SIG-M5 treated with dmso at 0.1 percent for 504 hours (cell line): ENCODE measurements around the gene BTRC.

Source experiments
- DNase-seq: peaks from one replicate; lab custom pipeline; 2025; ENCODE audit not compliant: unreplicated experiment; lab: John Stamatoyannopoulos, UW

The BTRC gene

GRCh38 chr10:101513733-101514132, 159.8 kb downstream of the BTRC start:
- DNase-seq = no peak

DNA sequence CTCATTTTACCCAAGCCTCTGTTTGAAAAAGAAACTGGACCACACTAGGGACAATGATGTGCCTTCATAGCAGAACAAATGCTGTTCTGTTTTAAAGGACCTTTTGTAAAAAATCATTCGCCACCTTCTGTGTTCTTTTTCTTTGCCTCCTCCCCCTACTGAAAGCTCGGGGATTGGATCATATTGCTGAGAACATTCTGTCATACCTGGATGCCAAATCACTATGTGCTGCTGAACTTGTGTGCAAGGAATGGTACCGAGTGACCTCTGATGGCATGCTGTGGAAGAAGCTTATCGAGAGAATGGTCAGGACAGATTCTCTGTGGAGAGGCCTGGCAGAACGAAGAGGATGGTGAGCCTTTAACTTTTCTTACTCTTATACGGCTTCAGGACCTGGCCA, 171.9 kb downstream of the BTRC start:
- DNase-seq = no peak

GRCh38 chr10:101529207-101529606, 175.2 kb downstream of the BTRC start:
- DNase-seq = no peak

DNA sequence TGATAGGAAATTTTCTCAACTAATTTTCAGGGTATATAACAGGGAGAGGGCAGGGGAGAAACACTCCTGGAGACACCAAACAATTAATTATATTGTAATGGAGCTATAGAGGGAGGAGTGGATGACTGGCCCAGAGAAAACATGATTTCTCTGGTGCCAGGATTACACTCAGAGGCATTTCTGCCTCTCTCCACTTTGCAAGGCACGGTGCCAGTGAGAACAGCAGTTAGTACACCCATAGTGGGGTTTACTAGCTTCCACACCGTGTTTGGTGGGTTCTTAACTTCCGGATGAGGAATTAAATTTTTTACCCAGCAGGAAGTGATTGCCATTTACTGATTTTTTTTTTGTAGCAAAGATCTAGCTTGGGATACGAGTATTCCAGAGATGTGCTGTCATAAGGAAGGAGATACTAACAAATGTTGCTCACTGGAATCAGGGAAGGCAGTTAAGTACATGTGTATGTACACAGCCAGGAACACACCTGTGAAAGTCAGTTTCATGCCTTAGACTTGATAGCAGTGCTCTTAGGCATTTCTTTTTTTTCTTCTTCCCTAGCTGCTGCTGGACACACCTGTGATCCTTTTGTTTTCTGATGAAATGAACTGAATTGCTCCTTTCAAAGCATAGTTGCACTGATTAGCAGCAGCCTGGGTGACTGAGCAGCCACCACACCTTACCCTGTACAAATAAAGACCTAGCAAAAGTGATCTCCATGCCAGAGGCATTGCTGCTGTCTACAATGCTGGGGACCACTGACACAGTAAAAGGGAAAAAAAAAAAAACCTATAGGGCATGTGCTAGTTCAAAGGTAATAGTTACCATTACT, 176.0 kb downstream of the BTRC start:
- DNase-seq = no peak

DNA sequence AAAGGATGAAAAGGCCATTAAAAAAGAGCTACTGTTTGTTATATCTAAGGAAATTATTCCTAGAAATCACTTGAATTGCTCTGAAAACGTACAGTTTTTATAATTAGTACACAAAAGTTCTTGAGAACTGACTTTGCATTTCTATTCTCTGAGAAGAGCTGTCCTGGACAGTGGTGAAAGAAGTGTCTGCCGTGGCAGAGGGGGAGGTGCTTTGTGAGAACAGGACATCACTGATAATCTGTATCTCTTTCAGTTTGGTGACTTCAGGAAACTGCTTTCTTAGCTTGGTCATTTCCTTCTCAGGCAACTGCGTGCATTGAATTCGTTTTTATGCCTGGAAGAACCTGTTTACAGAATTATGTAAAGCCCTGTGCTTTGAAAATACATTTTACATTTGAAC, 182.0 kb downstream of the BTRC start:
- no peak for DNase-seq

DNA sequence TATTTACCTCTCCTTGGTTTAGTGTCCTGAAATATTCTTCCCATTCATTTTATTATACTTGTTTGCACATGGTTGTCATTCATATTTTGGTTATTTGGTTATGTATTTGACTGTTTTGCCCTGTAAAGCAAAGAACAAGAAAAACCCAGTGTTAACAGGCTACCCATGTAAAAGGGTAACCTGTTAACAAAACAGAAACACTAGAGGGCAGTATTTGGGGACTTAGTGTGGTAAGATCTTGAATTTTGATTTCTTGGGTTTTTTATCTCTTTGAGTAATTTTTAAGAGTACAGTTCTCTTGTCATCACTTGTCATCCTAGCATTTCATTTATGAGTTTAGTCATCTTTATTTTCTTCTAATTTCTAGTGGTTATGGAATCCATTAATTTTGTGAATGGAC, 182.8 kb downstream of the BTRC start:
- peak; percentile 29 for DNase-seq

GRCh38 chr10:101538446-101538845, 184.5 kb downstream of the BTRC start:
- no peak for DNase-seq

DNA sequence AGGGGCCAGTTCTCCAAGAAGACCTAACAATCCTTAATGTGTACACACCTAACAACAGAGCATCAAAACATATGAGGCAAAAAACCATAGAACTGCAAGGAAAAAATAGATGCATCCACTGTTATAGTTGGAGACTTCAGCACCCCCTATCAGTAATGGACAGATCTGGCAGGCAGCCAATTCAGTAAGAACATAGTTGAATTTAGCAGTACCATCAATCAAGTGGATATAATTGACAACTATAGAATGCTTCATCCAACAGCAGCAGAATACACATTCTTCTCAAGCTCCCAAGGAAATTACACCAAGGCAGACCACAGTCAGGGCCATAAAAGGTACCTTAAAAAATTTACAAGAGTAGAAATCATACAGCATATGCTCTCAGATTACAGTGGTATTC, 191.9 kb downstream of the BTRC start:
- no peak for DNase-seq

DNA sequence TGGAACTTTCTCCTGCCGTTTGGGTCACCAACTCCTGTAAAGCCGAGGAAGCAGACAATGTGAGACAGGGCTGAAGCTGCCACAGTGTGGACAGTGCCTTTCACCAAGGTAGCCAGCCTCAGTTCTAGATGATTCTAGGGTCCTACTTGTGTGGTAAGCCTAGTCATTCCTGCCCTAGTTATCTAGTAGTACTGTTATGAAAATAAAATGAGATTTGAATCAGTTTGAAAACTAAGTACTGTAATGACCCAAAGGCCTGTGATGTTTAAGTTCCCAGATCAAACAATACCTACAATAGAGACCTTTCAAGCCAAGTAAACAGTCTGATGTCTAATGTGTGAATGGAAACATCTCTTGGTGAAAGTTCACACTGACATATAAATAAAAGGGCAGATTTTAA, 197.0 kb downstream of the BTRC start:
- DNase-seq = no peak

- DNase-seq = no peak
Observed at GRCh38 chr10:101552442-101552841, 198.5 kb downstream of the BTRC start.

DNA sequence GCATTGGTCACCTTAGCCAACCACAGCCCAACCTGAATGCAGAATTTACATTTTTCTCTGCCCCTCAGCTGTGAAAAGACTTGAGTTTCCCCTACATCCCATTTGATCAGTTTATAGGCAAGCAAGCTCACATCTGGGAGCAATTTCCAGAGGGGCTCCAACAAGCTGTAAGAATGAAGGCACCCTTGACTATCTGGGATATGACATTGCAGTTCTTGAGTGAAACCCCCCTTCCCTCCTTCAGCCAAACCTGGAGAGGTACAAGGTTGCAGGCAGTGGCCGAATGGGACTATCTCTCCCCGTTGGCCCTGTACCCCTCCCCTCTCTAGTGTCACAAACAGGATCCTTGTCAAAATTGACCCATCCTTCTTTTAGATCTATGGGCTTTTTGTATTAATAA, 203.6 kb downstream of the BTRC start:
- no peak for DNase-seq

GRCh38 chr10:101558204-101558603, 204.2 kb downstream of the BTRC start:
- DNase-seq = peak; percentile 45

DNA sequence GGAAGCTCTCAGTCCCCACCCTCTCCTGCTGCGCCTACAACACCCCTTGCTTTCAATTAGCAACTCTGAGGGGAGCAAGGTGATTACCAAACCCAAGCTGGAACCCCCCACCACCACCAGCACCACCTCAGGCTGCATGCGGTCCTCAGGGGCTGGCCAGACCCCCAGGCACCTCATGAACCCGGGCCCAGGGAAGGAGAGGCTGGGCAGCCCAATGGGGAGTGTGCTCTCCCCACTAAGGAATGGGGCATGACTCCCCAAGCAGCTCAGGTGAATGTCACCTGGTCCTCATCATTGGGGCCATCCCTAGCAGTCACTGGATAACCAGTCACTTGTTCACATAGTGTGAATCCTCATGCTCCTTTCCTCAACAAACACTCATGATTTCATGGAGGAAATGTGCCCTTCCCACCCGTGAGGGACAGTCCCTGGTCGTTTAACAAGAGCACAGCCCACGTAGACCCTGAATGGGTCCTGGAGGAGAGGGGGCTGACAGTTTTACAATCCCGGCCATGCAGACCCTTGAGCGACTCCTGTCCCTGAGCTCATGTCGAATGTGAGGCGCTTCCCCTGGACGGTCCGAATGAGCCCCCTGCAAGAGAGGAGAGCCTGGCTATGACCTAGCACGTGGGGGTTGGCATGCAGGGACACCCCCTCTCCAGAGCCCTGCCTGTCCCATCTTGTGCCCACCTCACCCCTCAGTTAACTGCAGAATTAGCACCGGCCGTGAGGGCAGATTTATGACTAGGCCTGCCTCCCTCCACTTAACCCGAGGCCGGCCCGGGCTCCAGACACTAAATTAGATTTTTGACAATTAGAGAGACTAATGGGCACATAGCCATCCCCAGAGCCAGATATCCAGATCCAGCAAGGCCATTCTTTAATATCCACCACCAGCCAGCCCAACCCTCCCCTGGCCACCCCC, 205.0 kb downstream of the BTRC start:
- no peak for DNase-seq

DNA sequence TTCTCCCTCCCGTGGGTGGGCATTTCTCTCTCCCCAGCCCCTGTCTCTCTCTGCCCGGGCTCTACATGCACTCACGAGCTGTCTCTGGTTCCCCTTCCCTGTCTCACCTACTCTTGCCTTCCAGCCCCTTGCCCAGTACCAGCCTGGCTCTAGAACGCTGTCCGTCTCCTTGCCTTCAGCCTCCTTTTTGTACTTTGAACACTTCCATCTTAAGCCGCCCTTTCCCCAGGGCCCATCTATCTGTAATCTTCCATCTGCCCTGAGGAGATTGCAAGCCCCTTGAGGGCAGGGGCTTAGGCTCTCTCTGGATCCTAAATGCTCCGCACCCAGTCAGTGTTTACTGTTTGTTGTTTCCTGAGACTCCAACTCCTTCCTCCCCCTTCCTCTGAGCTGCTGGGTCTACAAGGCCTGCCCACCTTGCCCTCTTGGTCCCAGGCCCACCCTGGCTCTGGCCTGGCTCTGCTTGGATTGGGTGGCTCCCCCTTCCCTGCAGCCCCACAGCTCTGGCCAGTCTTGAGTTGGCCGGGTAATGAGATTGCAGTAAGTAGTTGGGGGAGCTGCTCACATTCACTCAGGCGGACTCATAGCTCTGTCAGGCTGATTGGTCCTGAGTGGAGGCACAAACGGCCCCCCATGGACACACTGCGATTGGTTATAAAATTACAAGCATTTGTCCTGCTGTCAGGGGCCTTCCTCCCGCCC, 205.8 kb downstream of the BTRC start:
- DNase-seq = no peak

DNA sequence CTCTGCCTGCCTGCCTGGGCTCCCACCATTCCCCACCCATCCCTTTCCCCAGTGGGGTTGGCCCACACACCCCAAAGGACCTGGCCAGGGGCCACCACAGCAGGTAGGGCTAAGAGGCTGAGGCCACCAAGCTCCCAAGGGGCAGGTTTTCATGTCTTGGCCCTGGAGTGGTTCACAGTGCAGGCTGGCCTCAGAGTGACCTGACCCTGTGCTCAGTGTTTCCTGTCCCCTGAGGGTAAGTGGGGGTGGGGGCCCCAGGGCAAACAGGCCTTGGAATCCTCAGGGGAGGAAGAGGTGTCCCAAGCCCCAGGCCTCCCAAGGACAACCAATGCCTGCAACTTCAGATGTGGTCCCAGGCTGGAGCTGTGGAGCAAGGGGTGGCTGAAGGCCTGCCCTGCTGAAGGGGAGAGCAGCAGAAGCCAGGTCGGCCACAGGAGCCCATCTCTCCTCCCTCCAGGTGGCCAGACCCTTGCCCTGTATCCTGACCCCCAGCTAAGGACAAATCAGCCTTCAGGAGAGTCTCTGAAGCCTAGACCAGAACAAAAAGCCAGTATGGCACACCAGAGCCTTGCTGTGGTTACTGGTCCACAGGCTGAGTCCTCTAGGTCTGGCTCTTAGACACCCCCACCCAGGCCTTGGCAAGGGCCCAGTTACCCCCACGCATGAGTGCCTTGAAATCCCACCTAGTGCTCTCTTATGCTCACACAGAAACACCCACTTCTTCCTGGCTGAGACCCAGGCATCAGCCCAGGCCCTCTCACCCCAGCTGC, 206.5 kb downstream of the BTRC start:
- no peak for DNase-seq

- DNase-seq = no peak
Observed at GRCh38 chr10:101561068-101561915, 207.3 kb downstream of the BTRC start.

DNA sequence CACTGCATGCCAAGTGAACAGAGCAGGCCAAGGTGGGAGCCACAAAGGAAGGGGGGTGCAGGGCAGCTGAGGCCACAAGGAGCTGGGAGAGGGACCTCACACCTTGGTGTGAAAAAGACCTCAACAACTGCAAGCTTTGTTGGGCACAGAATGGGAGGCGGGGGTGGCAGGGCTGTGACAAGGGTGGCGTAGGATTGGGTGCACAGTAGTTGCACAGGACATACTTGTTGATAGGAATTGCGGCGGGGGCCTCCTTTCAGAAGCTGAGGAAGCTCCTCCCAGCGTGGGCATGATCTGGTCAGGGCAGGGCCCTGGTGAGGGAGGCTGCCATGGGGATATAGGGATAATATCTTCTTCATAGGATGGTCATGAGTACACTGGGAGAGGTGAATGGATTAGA, 208.3 kb downstream of the BTRC start:
- DNase-seq = no peak

- no peak for DNase-seq
Observed at GRCh38 chr10:101563007-101563406, 209.0 kb downstream of the BTRC start.

DNA sequence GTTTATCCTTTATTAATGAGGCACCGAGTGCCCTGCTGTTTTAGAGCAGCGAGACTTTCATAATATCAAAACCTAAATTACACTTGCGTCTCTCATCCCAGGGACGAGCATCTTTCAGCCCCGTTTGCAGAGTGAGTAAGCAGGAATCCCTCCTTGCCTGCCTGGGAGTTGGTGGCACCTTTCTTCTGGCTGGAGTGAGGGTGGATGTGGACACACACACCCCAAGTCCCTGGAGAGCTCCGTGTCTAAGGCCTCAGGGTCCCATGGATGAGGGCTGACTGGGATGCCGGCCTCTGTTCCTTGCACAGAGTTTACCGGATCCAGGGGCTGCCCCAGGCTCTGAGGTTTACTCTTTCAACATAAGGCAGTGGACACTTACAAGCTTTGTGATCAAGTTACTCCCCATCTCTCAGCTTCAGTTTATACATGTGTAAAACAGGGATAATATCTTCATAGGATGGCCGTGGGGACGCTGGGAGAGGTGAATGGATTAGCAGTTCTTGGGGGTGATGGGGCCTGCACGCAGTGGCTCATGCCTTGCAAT, 209.6 kb downstream of the BTRC start:
- DNase-seq = no peak
